ENCODE measurements around the gene TNFRSF11A. TPM values are rescaled to one million over a fixed set of nuclear protein-coding genes. Genes with fewer than 3 reads are reported as not detected.

The TNFRSF11A gene
- total RNA-seq, 1 experiment from 2014 or later, result 0.62 TPM

DNA sequence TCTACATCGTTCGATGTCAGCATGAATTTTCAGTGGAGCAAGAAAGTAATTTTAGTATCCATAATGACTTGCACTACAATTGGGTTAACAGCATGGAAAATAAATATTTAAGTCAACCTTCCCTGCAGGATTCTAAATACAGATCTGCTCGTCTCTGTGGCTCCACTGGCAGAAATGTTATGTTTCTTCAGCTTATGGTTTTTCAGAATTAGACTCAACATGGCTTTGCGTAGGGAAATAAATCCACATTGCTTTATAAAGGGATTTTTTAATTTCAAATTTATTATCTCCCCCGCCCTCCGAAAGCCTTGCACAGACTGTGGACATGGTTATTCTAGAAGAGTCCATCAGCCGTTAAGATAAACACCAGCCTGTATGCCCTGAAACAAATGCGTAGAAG, 18.2 kb downstream of the TNFRSF11A start:
- DNase-seq (ENCODE audit: low spot score), result no peak

DNA sequence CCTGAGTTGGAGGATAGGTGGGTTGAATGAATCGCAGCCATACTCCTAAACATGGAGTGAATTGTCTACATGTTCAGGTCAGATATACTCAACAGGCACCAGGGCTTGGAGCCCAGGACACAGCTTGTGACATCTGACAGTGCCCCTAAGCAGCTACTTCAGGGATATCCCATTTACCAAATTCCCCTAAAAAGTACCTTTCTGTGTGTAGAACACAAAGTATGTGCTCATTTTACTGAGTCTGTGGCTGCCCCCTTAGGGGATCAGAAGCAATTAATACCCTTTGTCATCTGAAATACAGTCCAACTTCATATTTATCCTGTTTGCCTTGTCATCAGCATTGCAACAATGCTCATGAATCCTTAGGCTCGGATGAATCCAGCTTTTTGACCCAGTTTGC, 20.8 kb downstream of the TNFRSF11A start:
- no peak for DNase-seq (ENCODE audit: low spot score)

DNA sequence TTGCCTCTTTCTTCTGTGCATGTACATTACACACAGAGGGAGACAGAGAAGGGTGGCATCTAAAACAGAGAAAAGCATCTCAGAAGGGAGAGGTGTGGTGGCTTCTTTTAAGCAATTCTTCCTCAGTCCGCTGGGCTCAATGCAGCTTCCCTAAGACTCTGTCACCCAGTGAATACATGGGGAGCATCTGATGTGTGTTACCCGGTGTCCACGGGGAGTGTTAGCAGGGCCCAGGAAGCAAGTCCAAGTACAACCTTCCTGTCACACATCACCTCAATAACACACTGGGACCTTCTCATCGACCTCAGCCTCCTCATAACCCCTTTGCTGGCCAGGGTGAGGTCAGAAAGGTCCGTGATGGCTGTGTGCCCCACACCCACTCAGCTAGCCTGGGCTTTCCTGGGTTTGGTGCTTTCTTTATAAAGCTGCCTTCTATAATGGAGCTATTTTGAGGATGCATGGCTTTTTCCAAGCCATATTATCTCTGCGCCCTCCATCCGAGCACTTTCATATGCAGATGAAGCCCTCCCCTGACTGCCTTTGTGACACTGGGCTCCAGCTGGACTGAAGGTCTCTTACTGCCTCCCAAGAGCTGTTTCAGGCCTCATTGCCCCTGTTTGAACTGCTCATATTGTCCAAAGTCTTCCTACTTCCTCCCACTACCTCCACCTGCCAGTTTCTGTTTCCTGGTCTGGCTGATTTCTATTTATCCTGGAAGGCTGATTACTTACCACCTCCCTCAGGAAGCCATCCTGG, 21.4 kb downstream of the TNFRSF11A start:
- no peak for DNase-seq (ENCODE audit: low spot score)

GRCh38 chr18:62347089-62347506, 22.0 kb downstream of the TNFRSF11A start:
- no peak for DNase-seq (ENCODE audit: low spot score)

GRCh38 chr18:62348474-62348873, 23.4 kb downstream of the TNFRSF11A start:
- no peak for DNase-seq (ENCODE audit: low spot score)

GRCh38 chr18:62353170-62353569, 28.1 kb downstream of the TNFRSF11A start:
- no peak for DNase-seq (ENCODE audit: low spot score)

DNA sequence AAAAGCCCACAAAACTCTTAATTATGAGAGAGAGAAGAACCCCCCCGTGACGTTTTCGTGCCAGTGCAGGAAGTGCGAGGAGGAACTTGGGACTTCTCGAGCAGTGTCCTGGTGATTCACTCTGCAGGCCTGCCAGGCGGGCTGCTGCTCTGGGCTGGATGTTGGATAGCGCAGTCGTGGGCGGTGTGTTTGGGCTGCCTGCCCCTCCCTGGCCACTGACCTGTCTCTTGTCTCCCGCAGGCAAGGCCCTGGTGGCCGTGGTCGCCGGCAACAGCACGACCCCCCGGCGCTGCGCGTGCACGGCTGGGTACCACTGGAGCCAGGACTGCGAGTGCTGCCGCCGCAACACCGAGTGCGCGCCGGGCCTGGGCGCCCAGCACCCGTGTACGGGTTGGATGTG, 29.0 kb downstream of the TNFRSF11A start:
- DNase-seq (ENCODE audit: low spot score), result no peak

- no peak for DNase-seq (ENCODE audit: low spot score)
Measured at GRCh38 chr18:62357079-62357719, 32.1 kb downstream of the TNFRSF11A start.

- DNase-seq (ENCODE audit: low spot score), result no peak
Measured at GRCh38 chr18:62360805-62361204, 35.7 kb downstream of the TNFRSF11A start.

- no peak for DNase-seq (ENCODE audit: low spot score)
Measured at GRCh38 chr18:62361288-62361687, 36.2 kb downstream of the TNFRSF11A start.

DNA sequence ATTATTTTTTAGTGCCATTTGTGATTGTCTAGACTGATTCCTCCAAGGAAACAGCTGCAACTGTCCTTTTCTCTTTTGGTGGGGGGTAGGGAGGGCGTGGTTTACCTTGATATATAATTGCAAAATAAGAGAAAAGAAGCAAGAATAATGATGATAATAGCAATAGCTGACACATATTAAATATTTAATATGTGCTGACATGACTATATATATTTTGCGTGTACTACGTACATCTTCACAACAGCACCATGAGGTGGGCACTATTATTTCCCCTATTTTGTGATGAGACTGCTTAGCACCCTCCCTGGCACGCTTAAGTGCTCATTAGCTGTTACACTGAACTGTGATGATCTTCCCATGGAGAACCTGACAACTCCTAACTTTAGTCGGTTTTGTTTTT, 39.4 kb downstream of the TNFRSF11A start:
- no peak for DNase-seq (ENCODE audit: low spot score)

- DNase-seq (ENCODE audit: low spot score), result no peak
Measured at GRCh38 chr18:62365420-62365819, 40.3 kb downstream of the TNFRSF11A start.

DNA sequence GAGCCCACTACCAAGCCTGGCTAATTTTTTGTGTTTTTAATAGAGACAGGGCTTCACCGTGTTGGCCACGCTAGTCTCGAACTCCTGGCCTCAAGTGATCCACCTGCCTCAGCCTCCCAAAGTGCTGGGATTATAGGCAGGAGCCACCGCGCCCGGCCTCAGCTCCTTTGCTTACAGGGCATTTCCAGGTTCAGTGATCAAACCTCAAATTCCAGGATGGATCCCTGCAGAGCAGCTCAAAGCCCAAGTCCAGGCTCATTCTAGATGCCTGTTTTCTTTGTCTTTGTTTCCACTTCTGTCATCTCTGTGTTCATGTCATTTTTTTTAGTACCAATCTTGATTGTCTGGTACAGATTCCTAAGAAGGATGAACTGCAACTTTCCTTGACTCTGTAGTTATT, 41.9 kb downstream of the TNFRSF11A start:
- no peak for DNase-seq (ENCODE audit: low spot score)

DNA sequence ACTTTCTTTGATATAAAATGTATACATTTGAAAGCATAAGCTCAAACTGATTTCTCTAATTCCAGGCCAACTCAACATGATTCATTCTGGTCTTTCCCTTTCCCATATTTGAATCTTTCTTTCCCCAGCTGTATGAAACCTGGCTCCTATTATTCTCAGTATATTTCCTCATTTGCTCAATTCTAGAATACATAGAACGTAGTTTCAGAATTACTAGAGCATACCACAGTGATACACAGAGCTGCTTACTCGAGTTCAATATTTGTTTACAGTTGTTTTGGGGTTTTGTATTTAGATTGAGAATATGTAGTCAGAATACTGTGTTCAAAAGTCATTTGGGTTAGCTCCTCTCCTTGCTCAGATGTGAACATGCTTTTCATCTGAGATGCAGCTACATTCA, 43.0 kb downstream of the TNFRSF11A start:
- DNase-seq (ENCODE audit: low spot score), result no peak

DNA sequence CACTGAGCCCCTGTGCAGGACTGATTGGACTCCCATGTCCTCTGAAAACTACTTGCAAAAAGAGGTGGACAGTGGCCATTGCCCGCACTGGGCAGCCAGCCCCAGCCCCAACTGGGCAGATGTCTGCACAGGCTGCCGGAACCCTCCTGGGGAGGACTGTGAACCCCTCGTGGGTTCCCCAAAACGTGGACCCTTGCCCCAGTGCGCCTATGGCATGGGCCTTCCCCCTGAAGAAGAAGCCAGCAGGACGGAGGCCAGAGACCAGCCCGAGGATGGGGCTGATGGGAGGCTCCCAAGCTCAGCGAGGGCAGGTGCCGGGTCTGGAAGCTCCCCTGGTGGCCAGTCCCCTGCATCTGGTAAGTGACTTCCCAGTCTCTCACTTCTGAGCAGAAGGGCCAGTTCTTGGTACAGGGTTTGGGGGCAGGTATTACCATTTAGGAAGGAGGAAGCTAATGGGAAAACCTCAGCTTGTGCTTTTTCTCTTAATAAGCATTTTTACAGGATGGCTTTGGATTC, 44.1 kb downstream of the TNFRSF11A start:
- DNase-seq (ENCODE audit: low spot score), result no peak

DNA sequence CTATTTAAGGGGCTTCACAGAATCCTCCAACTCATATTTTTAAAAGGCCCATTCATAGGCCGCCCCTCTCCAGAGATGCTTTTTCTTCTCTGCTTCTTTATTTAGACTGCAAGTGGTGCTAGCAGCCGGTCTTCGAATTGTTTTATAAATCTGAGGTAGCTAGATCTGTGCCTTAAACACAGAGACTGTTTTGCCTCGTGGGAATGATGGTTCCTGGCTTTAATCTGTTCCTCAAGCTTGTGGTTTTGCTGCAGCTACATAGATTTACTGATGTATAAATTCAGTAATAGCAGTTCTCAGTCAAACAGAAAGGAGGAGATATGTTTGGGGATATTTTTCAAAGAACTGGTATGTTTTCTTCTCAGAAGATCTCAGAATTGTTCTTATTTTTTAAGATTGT, 45.3 kb downstream of the TNFRSF11A start:
- DNase-seq (ENCODE audit: low spot score), result no peak

- DNase-seq (ENCODE audit: low spot score), result no peak
Measured at GRCh38 chr18:62371436-62371835, 46.3 kb downstream of the TNFRSF11A start.

GRCh38 chr18:62372156-62372555, 47.0 kb downstream of the TNFRSF11A start:
- DNase-seq (ENCODE audit: low spot score), result no peak

DNA sequence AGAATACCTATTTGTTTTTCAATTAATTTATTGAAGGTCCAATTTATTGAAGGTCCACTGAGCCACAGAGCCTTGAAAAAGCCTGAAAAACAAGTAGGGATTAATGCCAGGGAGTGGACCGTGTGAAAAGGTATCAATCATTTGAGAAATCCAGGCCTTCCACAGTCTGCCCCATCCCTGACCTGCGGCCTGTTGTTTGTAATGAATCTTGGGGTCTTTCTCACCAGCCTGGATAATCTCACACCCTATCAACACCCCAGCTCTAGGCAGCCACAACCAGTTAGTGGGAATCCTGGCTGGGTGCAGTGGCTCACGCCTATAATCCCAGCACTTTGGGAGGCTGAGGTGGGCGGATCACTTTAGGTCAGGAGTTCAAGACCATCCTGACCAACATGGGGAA, 47.8 kb downstream of the TNFRSF11A start:
- no peak for DNase-seq (ENCODE audit: low spot score)

- no peak for DNase-seq (ENCODE audit: low spot score)
Measured at GRCh38 chr18:62374410-62374965, 49.4 kb downstream of the TNFRSF11A start.

DNA sequence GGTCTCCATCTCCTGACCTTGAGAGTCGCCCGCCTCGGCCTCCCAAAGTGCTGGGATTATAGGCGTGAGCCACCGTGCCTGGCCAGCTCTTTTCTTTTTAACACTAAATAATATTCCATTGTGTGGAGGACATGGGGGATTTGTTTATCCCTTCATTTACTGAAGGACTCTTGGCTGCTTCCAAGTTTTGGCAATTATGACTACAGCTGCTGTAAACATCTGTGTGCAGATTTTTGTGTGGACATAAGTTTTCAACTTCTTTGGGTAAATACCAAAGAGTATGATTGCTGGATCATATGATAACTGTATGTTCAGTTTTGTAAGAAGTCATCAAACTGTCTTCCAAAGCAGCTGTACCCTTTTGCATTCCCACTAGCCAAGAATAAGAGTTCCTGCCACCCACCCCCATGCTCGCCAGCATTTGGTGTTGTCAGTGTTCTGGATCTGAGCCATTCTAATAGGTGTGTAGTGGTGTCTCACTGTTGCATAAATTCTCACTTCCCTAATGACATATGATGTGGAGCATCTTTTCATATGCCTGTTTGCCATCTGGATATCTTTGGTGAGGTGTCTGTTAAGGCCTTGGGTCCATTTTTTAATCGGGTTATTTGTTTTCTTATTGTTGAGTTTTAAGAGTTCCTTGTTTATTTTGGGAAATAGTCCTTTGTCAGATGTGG, 52.2 kb downstream of the TNFRSF11A start:
- no peak for DNase-seq (ENCODE audit: low spot score)

GRCh38 chr18:62379051-62379450, 53.9 kb downstream of the TNFRSF11A start:
- no peak for DNase-seq (ENCODE audit: low spot score)

Measured in A172 (cell line).